ENCODE data around the gene MRPL16.

MRPL16 gene

DNA sequence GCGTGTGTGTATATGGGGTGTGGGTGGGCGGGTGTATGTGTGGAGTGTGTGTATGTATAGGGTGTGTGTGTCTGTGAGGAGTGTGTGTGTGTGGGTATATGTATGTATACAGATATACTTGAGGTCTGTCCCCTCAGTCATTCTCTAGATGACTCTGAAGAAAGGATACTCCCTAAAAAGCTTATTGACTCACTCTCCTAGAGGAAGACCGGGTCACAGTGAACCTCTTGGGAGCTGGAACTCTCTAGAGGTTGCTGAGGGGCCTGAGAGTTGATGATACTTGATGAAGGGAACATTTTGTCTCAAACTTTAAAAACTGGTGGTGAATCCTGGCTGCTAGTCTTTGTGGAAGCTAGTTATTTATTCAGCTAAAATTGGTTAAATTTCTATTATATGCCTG, 40.3 kb downstream of the MRPL16 start:
- no peak for DNase-seq

DNA sequence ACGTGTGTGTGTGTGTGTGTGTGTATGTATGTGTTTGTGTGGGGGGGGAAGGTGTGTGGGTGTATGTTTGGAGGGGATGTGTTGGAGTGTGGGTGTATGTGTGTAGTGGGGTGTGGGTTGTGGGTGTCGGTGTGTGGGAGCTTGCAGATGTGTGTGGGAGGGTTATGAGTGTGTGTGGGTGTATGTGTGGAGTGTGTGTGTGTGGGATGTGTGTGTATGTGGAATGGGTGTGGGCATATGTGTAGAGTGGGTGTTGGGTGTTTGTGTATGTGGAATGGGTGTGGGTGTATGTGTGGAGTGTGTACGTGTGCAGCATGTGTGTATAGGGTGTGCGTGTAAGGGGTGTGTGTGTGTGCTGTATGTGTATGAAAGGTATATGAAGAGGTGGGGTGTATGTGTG, 40.8 kb downstream of the MRPL16 start:
- DNase-seq, result no peak

DNA sequence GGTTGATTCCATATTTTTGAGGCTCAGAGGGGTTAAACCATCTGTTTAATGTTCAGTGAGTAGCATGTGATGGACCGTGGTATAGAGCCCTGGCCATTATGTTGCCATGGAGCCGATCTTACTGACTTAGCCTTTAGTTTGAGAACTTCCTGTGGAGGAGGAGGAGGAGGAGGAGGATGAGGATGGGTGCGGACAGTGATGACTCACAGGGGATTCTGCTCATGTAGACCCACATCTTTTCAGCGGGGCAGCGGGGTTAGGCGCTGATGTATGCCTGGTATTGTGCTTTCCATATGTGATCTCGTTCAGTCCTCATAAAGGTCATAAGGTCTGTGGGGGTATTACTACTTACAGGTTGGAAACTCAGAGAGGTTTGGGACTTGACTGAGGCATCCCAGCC, 41.5 kb downstream of the MRPL16 start:
- DNase-seq, result no peak

DNA sequence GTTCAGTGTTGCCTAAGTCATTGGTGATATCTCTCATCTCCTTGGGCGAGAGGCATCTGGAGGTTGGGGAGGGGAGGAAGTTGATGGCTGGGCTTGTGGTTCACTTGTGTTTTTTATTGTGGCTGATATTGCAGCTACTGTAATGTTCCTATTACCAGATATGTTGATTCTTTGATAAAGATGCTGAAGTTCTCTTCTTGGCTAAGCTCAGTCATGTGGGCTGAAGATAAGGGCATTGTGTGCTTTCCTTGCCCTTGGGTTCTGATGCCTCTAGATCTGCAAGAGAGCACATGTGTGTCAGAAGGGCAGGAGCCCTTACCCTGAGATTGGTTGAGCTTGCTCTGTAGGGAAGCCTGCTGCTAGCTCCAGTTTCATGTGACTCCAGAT, 43.4 kb downstream of the MRPL16 start:
- DNase-seq, result no peak

DNA sequence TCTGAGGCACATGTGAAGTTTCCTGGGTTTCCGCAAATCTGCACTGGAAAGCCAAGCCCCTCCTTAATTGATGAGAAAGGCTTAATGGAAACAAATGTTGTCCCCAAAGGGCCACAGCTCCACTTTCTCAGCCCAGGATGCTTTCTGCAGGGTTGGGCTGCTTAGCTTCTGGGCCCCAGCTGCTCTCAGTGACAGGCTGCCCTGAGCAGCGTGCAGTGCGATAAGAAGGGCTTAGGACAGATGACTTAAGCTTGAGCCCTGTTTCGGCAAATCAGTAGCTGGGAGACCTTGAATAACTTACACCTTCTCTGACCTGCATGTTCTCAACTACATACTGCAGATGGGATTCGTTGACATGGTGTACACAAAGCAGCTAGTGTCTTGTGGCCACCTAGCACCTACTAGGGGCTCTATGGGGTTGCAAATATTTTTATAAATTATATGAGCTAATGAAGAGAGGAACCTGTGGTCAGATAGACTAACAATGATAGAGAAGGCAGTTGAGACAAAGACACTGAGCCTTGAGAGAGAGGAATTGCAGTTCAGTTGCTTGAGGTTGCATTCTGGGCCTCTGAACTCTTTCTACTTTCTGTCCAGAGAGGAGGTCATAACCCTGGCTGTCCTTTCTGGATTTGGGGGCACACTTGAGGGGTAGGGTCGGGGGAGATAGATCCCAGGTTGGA, 43.9 kb downstream of the MRPL16 start:
- DNase-seq, result no peak

DNA sequence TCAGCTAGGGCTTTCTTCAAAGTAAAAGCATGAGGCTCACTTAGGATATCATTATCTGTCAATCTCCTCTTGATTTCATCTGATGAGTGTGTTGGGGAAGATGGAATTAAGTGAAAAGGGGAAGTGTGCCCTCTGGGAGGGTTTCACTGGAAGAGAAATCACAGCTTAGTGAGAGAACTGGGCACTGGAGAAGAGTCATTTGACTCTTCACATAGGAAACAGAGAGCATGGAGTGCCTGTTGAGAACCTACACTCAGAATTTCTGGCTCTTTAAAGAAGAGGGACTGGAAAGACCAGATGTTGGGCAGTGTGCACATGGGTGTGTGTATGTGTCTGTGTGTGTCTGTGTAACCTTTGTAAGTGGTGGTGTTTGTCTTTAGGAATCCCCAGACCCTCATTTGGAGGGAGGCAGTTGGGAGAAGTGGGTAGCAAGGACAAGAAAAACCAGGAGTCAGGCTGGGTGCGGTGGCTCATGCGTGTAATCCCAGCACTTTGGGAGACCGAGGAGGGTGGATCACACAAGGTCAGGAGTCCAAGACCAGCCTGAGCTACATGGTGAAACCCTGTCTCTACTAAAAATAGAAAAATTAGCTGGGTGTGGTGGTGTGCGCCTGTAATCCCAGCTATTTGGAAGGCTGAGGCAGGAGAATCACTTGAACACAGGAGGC, 45.4 kb downstream of the MRPL16 start:
- DNase-seq, result no peak

DNA sequence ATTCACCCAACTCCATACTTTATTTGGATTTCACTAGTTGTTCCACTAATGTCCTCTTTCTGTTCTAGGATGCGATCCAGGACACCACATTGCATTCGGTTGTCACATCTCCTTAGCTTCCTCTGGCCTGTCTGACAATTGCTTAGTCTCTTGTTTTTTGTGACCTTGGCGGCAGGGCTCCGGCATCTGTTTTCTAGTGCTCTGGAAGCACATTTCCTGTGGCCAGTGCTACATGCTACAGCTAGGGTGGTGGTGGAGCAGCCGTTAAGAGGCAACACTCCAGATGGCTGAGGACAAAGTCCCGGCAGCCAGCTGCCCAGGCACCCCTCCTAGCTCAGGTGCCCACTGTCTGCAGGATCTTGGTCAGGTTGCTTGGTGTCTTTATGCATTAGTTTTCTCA, 48.6 kb downstream of the MRPL16 start:
- DNase-seq, result no peak

DNA sequence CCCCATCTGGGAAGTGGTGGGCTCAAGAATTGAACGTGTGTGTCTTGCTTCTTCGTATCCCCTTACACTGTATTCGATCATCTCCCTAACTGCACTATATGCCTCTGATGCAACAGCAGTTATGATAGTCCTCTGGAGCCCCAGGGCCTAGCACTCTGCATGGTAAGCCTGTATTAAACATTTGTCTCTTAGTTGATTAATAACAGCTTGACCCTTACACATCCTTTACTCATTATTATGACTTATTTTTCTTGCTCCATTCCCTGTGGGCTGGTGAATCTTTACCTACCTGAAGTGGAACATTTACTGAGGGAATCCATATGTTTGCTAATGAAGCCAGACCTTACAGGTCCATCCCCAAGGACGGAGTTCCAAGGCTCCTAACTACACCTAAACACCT, 49.8 kb downstream of the MRPL16 start:
- no peak for DNase-seq

DNA sequence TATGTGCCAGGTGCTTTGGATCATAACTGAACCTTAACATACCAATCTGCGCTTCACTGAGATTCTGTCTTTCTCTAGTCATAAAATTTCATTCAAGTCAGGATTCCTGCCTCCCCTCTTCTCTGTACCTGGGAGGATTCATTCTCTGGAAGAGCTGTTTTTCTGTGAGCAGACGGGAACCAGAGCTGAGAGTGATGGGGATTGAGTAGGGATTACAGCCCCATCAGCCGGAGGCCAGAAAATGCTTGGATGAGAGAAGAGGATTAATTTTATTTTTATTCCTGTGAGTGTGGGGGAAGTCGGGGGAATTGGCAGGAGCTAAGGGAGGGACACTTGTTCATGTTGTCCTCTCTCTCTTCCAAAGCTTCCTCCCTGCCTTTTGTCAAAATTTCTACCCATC, 50.7 kb downstream of the MRPL16 start:
- DNase-seq, result no peak

DNA sequence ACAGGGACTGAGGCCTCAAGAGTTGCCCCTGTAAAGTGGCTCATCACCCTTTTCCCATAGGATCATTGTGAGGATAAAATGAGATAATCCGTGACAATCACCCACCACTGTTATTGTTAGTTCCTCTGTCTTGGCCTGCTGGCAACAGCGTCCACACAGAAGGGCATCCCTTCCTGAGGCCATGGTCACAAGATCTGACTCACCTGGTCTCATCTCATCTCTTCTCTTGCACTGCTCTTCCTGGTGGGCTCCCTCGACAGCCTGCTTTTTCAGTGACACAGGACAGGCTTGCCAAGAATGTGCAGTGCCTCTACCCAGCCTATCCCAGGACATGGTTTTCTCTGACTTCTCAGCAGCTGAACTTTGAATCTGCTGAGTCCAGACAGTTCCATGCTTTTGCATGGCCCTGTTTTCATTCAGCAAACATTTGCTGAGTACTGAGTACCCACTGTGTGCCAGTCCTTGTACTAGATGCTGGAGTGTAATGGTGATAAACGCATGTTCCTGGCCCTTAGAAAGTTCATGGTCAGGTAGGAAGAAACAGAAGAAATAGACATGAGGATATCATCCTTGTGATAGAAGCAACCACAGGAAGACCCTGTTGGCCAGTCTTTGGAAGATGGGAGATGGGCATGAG, 52.1 kb downstream of the MRPL16 start:
- no peak for DNase-seq

DNA sequence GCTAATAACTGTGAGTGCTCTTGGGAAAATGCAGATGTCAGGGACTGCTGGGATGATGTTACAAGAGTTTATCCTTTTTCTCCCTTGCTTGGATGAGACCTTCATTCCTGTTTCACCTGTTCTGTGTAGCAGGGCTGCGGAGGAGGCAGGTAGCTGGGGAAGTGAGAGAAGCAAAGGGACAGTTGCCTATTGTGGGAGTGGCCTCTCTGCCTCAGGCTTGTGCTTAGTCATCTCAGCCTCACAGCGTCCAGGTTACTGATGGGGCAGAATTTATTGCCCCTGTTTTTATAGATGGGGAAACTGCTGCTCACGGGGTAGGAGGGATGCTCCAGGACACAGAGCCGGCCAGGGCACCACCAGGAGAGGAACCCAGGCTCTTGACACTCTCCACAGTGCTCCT, 53.7 kb downstream of the MRPL16 start:
- DNase-seq, result no peak

DNA sequence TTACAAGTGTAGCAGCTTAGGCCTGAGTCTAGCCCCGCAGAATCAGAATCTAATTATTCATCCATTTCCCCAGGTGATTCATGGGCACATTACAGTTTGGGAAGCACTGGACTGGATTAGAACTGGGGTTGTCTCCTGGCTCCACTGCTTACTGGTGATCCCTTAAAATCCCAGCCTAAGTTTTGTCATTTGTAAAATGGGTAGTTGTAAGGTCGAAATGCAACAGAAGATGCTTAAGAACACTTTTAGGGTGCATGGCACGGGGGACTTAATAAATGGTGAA, 54.1 kb downstream of the MRPL16 start:
- DNase-seq, result no peak
